Neural cell (in vitro differentiated cells): ENCODE results near the gene CEP192. TPM values are rescaled to one million over a fixed set of nuclear protein-coding genes. Genes with fewer than 3 reads are reported as not detected.

Experiments used
- H2AFZ ChIP-seq: fragments of 200-600, 300-800 bp; sonication (generic), shearing (Covaris generic); 2 replicates; pipeline ENCODE4 v1.6.0; 2014; ENCODE audit warnings: low read depth, mild to moderate bottlenecking, antibody characterized with exemption, low read length, moderate library complexity
- H3F3A ChIP-seq: fragments of 200-600 bp; shearing (Covaris generic); 2 replicates; pipeline ENCODE4 v1.6.1; 2016; ENCODE audit warnings: mild to moderate bottlenecking, moderate library complexity, mixed read lengths, antibody characterized with exemption, low read length; ENCODE audit not compliant: insufficient read depth, poor library complexity, severe bottlenecking
- H3K27ac ChIP-seq: fragments of 200-600, 300-800 bp; sonication (generic), shearing (Covaris generic); 2 replicates; pipeline ENCODE4 v1.5.1; 2014; ENCODE audit warnings: mild to moderate bottlenecking, low read length, moderate library complexity
- H3K27me3 ChIP-seq: fragments of 300-800, 200-600 bp; sonication (generic), shearing (Covaris generic); 2 replicates; pipeline ENCODE4 v1.6.0; 2014; ENCODE audit warnings: mild to moderate bottlenecking, low read depth, low read length, moderate library complexity; ENCODE audit not compliant: insufficient read depth
- H3K36me3 ChIP-seq: fragments of 300-800, 200-600 bp; sonication (generic), shearing (Covaris generic); 2 replicates; pipeline ENCODE4 v1.5.1; 2014; ENCODE audit warnings: mild to moderate bottlenecking, antibody characterized with exemption, low read length, moderate library complexity; ENCODE audit not compliant: insufficient read depth
- H3K4me2 ChIP-seq: fragments of 300-800, 200-600 bp; sonication (generic), shearing (Covaris generic); 2 replicates; pipeline ENCODE4 v1.6.0; 2014; ENCODE audit warnings: mild to moderate bottlenecking, low read length
- H3K4me3 ChIP-seq: fragments of 300-800, 200-600 bp; sonication (generic), shearing (Covaris generic); 2 replicates; pipeline ENCODE4 v1.5.1; 2014; ENCODE audit warnings: mild to moderate bottlenecking, low read length, moderate library complexity
- H3K79me2 ChIP-seq: fragments of 200-600 bp; shearing (Covaris generic); replicated peaks from 2 replicates; pipeline ENCODE4 v1.6.0; 2014; ENCODE audit warnings: mild to moderate bottlenecking, low read length, moderate library complexity; ENCODE audit not compliant: insufficient read depth
- H3K9ac ChIP-seq: fragments of 300-800, 200-600 bp; sonication (generic), shearing (Covaris generic); 2 replicates; pipeline ENCODE4 v1.6.1; 2016; ENCODE audit warnings: mild to moderate bottlenecking, low read length, mixed read lengths
- H3K9me2 ChIP-seq: fragments of 200-600 bp; shearing (Covaris generic); 2 replicates; pipeline ENCODE4 v1.6.1; 2016; ENCODE audit warnings: mild to moderate bottlenecking, low read length, mixed read lengths; ENCODE audit not compliant: insufficient read depth
- H3K9me3 ChIP-seq: fragments of 200-600, 300-800 bp; sonication (generic), shearing (Covaris generic); 2 replicates; pipeline ENCODE4 v1.6.1; 2016; ENCODE audit warnings: mild to moderate bottlenecking, mixed run types, low read length, moderate library complexity, mixed read lengths
- H4K20me1 ChIP-seq: fragments of 200-600 bp; shearing (Covaris generic); 2 replicates; pipeline ENCODE4 v1.6.1; 2016; ENCODE audit warnings: mild to moderate bottlenecking, mixed run types; ENCODE audit not compliant: insufficient read depth
- CTCF ChIP-seq: fragments of 450-650 bp; IDR thresholded peaks from 2 replicates; pipeline ENCODE4 v1.5.1; 2014; ENCODE audit warnings: antibody characterized with exemption, mild to moderate bottlenecking, moderate library complexity; ENCODE audit not compliant: poor library complexity, severe bottlenecking
- EP300 ChIP-seq: fragments of 450-650 bp; conservative IDR thresholded peaks from 2 replicates; pipeline ENCODE4 v1.6.1; 2014; ENCODE audit warnings: antibody characterized with exemption, mild to moderate bottlenecking, moderate library complexity; ENCODE audit not compliant: poor library complexity, severe bottlenecking
- EZH2 ChIP-seq: fragments of 200-600, 300-800 bp; shearing (Covaris generic), sonication (generic); IDR thresholded peaks from 2 replicates; pipeline ENCODE4 v1.6.1; 2014; ENCODE audit warnings: antibody characterized with exemption, low read length, borderline replicate concordance, mild to moderate bottlenecking; ENCODE audit not compliant: insufficient read depth, poor library complexity, severe bottlenecking
- MXI1 ChIP-seq: fragments of 450-650 bp; conservative IDR thresholded peaks from 2 replicates; pipeline ENCODE4 v1.6.1; 2014; ENCODE audit warnings: antibody characterized with exemption, mild to moderate bottlenecking; ENCODE audit not compliant: poor library complexity, severe bottlenecking
- POLR2AphosphoS5 ChIP-seq: IDR thresholded peaks from 2 replicates; pipeline ENCODE4 v1.6.1; 2012
- RAD21 ChIP-seq: fragments of 450-650 bp; conservative IDR thresholded peaks from 2 replicates; pipeline ENCODE4 v1.6.1; 2014; ENCODE audit warnings: antibody characterized with exemption, mild to moderate bottlenecking, moderate library complexity
- SMC3 ChIP-seq: fragments of 450-650 bp; conservative IDR thresholded peaks from 2 replicates; pipeline ENCODE4 v1.6.1; 2014; ENCODE audit warnings: antibody characterized with exemption, mild to moderate bottlenecking, moderate library complexity; ENCODE audit not compliant: poor library complexity
- TAF1 ChIP-seq: IDR thresholded peaks from 2 replicates; pipeline ENCODE4 v1.6.1; 2012; ENCODE audit warnings: low read depth
- polyA plus RNA-seq: library from polyadenylated mRNA; depleted of rRNA; stranded (reverse); fragments of >200 nt; gene quantifications from 2 replicates; pipeline ENCODE4 v1.2.3, GENCODE V29; 2014
- TF ChIP-seq, protein P1 (sequence below): IDR thresholded peaks from 2 replicates; pipeline ENCODE4 v1.6.1; 2012; ENCODE audit warnings: borderline replicate concordance

Gene CEP192
- polyA plus RNA-seq, 1 donor from 2014 or later: 28.1 TPM

- Histone ChIP-seq H4K20me1 (no peaks in the 10 kb centered on the region), H3K9me2 (no peaks in the 10 kb centered on the region), H3K79me2 (no peaks in the 10 kb centered on the region), H2AFZ (no peak overlapping the region), H3K36me3 (peaks cover 9% of the 10 kb centered on the region), H3K9ac (no peak overlapping the region), H3F3A (no peaks in the 10 kb centered on the region), H3K9me3 (no peaks in the 10 kb centered on the region), H3K27me3 (no peaks in the 10 kb centered on the region), H3K4me2 (no peak overlapping the region), H3K27ac (no peak overlapping the region), H3K4me3 (no peak overlapping the region)
- TF ChIP-seq POLR2AphosphoS5 (no peak), MXI1 (no peak), EZH2 (no peak), CTCF (no peak), RAD21 (no peak), TAF1 (no peak), SMC3 (no peak), EP300 (no peak)
- TF ChIP-seq, protein P1, sequence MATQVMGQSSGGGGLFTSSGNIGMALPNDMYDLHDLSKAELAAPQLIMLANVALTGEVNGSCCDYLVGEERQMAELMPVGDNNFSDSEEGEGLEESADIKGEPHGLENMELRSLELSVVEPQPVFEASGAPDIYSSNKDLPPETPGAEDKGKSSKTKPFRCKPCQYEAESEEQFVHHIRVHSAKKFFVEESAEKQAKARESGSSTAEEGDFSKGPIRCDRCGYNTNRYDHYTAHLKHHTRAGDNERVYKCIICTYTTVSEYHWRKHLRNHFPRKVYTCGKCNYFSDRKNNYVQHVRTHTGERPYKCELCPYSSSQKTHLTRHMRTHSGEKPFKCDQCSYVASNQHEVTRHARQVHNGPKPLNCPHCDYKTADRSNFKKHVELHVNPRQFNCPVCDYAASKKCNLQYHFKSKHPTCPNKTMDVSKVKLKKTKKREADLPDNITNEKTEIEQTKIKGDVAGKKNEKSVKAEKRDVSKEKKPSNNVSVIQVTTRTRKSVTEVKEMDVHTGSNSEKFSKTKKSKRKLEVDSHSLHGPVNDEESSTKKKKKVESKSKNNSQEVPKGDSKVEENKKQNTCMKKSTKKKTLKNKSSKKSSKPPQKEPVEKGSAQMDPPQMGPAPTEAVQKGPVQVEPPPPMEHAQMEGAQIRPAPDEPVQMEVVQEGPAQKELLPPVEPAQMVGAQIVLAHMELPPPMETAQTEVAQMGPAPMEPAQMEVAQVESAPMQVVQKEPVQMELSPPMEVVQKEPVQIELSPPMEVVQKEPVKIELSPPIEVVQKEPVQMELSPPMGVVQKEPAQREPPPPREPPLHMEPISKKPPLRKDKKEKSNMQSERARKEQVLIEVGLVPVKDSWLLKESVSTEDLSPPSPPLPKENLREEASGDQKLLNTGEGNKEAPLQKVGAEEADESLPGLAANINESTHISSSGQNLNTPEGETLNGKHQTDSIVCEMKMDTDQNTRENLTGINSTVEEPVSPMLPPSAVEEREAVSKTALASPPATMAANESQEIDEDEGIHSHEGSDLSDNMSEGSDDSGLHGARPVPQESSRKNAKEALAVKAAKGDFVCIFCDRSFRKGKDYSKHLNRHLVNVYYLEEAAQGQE: no peak
Observed at GRCh38 chr18:13100942-13101658, 109.9 kb downstream of the CEP192 start.

DNA sequence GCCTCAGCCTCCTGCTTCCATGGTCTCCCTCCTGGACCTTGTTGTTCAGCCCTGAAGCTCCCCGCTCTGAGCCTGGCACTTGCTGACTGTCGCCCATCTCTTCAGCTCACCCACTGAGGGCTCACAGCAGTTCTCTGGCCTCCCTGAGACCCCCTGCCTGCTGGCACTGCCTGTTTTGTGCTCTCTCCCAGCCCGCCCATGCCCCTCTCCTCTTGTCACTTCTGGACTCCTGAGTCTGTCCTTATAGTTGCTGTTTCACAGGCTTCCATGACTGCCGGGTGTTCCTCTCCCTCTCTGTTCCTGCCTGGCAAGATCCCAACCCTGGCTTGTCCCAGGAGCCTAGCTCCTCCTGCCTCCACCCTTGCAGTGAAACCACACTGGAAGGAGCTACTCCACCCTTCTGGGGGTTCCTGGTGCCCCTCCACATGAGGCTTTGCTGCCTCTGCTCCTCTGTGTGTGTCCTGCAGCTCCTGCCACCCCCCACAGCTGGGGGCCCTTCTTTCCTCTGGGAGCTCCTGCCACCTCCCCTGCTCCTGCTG lies 110.6 kb downstream of the CEP192 start:
- no peaks in the 10 kb centered on the region for H3K27me3 ChIP-seq
- no peaks in the 10 kb centered on the region for H3K9me3 ChIP-seq
- H3K4me3 ChIP-seq: no peak overlapping the region
- H3K9ac ChIP-seq: no peak overlapping the region
- no peak overlapping the region for H3K27ac ChIP-seq
- no peaks in the 10 kb centered on the region for H3K9me2 ChIP-seq
- H3K79me2 ChIP-seq: no peaks in the 10 kb centered on the region
- no peak overlapping the region for H3K4me2 ChIP-seq
- H3K36me3 ChIP-seq: peaks cover 6% of the 10 kb centered on the region
- H2AFZ ChIP-seq: no peak overlapping the region
- H4K20me1 ChIP-seq: no peaks in the 10 kb centered on the region
- no peak for TF ChIP-seq MXI1
- no peaks in the 10 kb centered on the region for H3F3A ChIP-seq
